Muscle of arm (tissue), 12 donors: ENCODE results near the gene HIBCH. TPM values are rescaled to one million over a fixed set of nuclear protein-coding genes. Genes with fewer than 3 reads are reported as not detected.
"Not testable (repeated sequence)": the region's sequence is repeated elsewhere in the genome, so short reads cannot be mapped to it uniquely, and the experiment has no call there.

ENCODE experiments used
- DNase-seq: peaks from one replicate; pipeline ENCODE4 v3.0.0-alpha.2; 2013
- polyA plus RNA-seq, 12 donors: library from polyadenylated mRNA; unstranded; fragments of 120-200 nt; gene quantifications; one replicate each; pipeline ENCODE4 v1.2.1, GENCODE V29; 2013; ENCODE audit not compliant: insufficient read length in 12 of 12

Gene HIBCH
- polyA plus RNA-seq, 12 donors = 27.0 to 48.7 (median 31.3) TPM; not detected in 1

- DNase-seq = no peak
These were observed 65.4 kb downstream of the HIBCH start for GRCh38 chr2:190254063-190254850.

- no peak for DNase-seq
These were observed 69.2 kb downstream of the HIBCH start for GRCh38 chr2:190250421-190250820.

DNA sequence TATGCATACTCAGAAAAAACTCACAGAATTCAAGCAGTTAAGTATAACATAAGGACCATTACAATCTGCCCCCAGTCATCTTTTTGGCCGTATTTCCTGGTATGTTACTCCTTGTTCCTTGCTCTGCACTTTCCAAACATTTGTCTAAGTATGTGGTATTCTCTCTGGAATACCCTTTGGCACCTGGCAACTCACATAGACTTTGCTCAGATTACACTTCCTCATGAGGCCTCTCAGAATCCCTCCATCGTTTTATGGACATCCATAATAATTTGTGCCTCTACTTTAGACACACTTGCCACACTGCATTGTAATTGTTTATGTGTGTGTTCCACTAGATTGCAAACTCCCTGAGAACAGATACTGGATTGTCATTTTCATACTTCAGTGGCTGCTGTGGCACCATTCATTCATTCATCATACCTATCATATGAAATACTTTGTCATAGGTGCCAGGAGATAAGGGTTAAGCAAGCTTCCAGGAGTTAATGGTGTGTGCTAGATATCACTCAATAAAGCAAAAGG is 84.0 kb downstream of the HIBCH start:
- no peak for DNase-seq

DNA sequence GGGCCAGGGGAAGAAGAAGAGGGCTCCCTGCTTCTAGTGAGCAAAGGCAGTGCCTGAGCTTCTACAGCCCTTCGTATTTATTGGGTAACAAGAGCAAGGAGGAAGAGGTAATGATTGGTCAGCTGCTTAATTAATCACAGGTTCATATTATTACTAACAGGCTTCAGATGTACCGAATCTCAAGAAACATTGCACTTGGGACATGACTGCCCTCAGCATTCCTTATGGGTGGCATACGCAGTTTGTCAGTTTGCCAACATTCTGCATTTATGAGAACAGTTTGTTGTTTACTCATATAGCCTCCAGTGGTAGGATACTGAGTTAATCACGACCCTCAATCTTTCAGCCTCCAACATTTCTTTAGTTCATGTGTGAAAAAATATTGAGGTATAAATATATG is 84.5 kb downstream of the HIBCH start:
- no peak for DNase-seq

DNA sequence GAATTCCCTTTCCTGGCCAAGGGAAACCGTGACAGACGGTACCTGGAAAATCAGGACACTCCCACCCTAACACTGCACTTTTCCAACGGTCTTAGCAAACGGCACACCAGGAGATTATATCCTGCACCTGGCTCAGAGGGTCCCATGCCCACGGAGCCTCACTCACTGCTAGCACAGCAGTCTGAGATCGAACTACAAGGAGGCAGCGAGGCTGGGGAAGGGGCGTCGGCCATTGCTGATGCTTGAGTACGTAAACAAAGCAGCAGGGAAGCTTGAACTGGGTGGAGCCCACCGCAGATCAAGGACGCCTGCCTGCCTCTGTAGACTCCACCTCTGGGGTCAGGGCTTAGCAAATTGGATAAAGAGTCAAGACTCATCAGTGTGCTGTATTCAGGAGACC is 95.6 kb downstream of the HIBCH start:
- not testable (repeated sequence) for DNase-seq

DNA sequence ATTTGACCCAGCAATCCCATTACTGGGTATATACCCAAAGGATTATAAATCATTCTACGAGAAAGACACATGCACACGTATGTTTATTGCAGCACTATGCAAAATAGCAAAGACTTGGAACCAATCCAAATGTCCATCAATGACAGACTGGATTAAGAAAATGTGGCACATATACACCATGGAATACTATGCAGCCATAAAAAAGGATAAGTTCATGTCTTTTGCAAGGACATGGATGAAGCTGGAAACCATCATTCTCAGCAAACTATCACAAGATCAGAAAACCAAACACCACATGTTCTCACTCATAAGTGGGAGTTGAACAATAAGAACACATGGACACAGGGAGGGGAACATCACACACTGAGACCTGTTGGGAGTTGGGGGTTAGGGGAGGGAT is 96.9 kb downstream of the HIBCH start:
- DNase-seq = not testable (repeated sequence)

- no peak for DNase-seq
These were observed 98.2 kb downstream of the HIBCH start for GRCh38 chr2:190221429-190221828.

- DNase-seq = no peak
These were observed 100.4 kb downstream of the HIBCH start for GRCh38 chr2:190219186-190219585.

DNA sequence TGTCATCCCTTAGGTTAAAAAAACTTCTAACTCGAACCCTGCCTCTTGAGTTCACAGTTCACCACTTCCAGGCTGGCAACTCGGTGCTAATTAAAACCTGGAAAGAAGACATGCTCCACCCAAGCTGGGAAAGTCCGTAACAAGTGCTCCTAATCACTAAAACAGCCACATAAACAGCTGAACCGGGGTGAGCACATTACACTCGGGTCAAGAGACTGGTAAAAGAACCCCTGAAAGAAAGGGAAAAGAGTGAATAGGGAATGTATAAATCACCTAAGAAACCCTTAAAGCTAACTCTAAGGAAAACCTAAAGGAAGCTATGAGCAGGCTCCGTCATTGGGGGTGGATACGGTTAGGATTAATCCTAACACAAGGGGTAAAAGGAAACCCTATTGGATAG is 102.0 kb downstream of the HIBCH start:
- DNase-seq = no peak

GRCh38 chr2:190216829-190217228 is 102.8 kb downstream of the HIBCH start:
- no peak for DNase-seq

DNA sequence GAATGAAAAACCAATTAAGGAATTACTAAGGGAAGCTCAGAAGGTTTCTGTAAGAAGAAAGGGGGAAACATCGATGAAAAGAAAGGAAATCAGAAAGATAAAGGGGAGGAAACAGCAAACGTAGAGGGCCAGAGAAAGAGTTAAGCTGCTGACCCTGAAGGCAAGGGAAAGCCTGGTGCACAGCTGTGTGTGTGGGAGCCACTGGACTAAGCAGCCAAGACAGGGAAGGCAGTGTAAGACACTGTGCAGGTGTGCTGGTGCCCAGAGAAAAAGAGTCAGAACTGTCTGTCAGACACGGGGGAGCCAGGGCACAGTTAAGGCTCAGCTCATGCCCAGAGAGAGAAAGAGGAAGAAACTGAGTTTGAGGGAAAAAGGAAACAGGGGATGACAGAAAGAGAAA is 104.0 kb downstream of the HIBCH start:
- no peak for DNase-seq

GRCh38 chr2:190214426-190215194 is 105.0 kb downstream of the HIBCH start:
- DNase-seq = no peak

GRCh38 chr2:190213441-190214335 is 105.9 kb downstream of the HIBCH start:
- DNase-seq = no peak

GRCh38 chr2:190210471-190210870 is 109.2 kb downstream of the HIBCH start:
- DNase-seq = no peak

- no peak for DNase-seq
These were observed 110.1 kb downstream of the HIBCH start for GRCh38 chr2:190209559-190209958.

GRCh38 chr2:190207930-190208329 is 111.7 kb downstream of the HIBCH start:
- no peak for DNase-seq

DNA sequence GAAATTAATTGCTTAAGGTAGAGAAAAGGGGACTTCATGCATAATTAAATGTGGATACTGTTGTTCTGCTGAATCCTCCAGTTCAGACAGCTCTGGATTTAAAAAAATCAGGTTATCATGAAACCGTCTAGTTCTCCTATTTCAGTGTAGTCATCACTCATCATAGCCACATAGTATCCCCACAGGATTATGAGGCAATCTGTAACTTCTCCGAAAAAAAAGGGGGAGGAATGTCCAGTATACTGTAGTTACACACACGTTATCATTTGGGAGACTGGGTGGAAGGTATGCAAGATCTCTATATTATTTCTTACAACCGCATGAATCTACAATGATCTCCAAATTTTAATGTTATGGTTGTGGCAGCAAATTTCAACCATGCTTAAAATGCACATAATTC is 114.0 kb downstream of the HIBCH start:
- DNase-seq = no peak

- DNase-seq = no peak
These were observed 117.0 kb downstream of the HIBCH start for GRCh38 chr2:190202604-190203003.

DNA sequence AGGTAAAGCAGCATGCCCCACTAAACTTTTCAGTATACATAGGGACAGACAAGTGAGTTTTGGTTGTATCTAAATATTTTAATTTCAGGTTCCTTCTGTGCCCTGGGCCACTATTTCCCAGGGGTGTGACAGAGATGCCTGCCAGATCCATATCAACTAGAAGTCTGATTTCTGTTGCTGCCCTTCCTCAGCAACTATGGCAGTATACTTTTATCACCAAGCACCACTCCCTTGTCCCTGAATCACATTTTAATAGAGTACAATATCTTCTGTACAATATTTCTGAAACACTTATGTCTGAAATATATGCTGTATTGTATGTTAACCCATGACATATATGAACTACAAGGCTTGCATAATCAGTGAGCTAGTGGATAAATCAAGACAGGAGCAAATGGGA is 117.6 kb downstream of the HIBCH start:
- DNase-seq = no peak

DNA sequence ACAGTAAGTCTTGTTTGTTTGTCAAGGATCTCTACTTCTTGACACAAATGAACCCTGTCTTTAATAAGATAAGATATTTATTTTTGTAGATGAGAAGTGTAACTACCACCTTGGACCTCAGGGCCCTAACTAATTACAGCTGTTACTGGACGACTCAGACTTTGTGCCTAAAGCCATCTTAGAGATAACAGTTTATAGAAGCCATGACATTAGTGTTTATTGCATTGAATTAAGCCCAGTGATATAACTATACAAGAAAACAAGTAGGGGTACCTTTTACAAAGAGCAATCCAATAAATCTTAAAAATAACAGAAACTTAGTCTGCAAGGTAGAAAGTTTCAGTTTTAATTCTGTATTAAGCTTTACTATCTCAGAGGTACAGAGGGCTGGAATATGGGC is 119.0 kb downstream of the HIBCH start:
- no peak for DNase-seq

DNA sequence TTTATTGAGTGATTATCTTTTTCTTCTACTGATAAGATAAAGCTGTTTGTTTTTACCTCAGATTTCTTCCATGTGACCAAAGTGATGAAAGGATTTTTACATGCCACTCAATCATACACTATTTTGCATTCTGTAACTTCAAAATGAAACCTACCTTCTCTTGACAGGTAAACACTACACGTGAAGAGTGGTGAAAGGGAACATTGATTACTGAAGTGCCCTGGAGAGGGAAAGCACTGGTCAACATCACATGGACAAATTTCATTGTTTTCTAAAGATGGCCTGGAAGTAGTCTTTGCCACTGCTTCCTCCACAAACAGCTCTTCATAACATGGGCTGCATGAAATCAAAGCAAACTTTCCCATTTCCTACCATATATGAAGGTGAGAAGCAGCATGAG is 120.1 kb downstream of the HIBCH start:
- DNase-seq = no peak

DNA sequence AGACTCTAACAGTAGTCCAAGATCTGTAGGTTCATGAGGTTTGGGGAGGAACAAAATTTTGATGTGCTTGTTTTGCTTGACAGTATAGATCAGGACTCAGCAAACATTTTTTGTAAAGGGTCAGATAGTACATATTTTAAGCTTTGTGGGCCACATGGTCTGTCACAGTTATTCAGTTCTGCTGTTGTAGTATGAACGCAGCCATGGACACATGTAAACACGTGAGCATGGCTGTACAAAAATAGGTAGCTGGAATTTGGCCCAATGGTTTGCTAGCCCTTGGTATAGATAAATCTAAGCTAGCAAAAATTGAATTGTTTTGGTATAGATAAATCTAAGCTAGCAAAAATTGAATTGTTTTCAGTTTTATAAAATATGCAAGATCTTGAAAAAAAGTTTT is 120.5 kb downstream of the HIBCH start:
- no peak for DNase-seq
